ENCODE measurements around the gene ARR3. TPM values are rescaled to one million over a fixed set of nuclear protein-coding genes. Genes with fewer than 3 reads are reported as not detected.

Gene ARR3
- total RNA-seq: under 1 TPM in 1 of 4 donors, not detected in 3; 0.25 TPM

GRCh38 chrX:70268034-70268433, at the start of gene ARR3:
Gene ARR3, plus strand, starts transcription at chrX:70268334. Its CDS starts 1,052 bp downstream, at chrX:70269386.
- DNase-seq (ENCODE audit: low spot score in 2 of 2): no peak
- no peak within 1 kb of the TSS for H3K4me3 ChIP-seq (ENCODE audit: low read depth, poor library complexity, severe bottlenecking)
- TF ChIP-seq POLR2A (IDR thresholded peaks at IDR 0.05) (no peak), CTCF (IDR thresholded peaks at IDR 0.05) (no peak)
- intact Hi-C loops (cut with DNase I; ENCODE audit: low total_unique reads): no loop called here

DNA sequence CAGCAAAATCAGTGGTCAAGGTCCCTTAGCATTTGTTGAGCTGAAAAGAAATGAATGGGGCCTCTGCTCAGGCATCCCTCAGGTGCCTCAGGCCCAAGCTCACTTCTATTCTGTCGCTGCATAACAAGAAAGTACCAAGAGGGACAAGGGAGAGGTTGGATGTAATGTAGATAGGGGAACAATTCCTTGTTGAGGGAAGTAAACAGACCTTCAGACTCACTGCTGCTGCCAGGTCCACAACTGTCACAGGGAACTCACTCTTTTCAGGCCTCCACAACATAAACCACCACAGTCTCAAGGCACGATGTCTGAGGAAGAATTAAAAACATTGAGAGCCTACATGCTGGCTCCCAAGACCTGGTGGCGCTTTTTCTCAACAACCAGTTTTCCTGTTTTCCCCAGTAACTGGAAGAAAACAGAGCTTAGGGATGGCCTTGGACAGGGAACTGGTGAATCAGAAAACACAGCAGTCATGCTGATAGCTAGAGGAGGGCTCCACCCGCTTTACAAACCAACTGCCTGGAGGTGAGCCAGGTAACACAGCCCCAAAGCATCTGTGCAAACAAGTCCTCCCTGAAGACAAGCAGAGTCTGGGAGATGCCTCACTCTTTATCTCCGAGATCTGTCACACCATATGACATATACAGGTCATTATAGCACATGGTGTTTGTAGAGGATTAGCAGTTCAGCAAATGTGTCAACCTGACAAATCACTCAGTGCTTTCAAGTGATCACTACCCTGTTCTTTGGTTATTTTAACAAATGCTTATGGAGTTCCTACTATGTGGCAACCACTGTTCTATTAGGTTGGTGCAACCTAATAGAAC, 48.0 kb upstream of the ARR3 start:
- 17 to 42% methylated on average over 5 of the region's 5 CpGs for WGBS, 2 donors
- peak in 1 of 2 donors; percentile 71 for DNase-seq (ENCODE audit: low spot score in 2 of 2)

GRCh38 chrX:70226048-70226447, 42.1 kb upstream of the ARR3 start:
- H3K4me3 ChIP-seq (ENCODE audit: low read depth, poor library complexity, severe bottlenecking): no peak overlapping the region
- intact Hi-C loops (cut with DNase I; ENCODE audit: low total_unique reads): no loop called here
- DNase-seq (ENCODE audit: low spot score in 2 of 2): no peak
- TF ChIP-seq CTCF (IDR thresholded peaks at IDR 0.05): no peak
- TF ChIP-seq POLR2A (IDR thresholded peaks at IDR 0.05): no peak

More for the DNA sequence above, 48.0 kb upstream of the ARR3 start:
- H3K4me3 ChIP-seq (ENCODE audit: low read depth, poor library complexity, severe bottlenecking): no peak overlapping the region
- intact Hi-C loops (cut with DNase I; ENCODE audit: low total_unique reads): no loop called here
- TF ChIP-seq CTCF (IDR thresholded peaks at IDR 0.05) (no peak), POLR2A (IDR thresholded peaks at IDR 0.05) (no peak)

GRCh38 chrX:70226687-70227086, 41.4 kb upstream of the ARR3 start:
- no peak overlapping the region for H3K4me3 ChIP-seq (ENCODE audit: low read depth, poor library complexity, severe bottlenecking)
- intact Hi-C loops (cut with DNase I; ENCODE audit: low total_unique reads): no loop called here
- 53 to 90% methylated on average over 2 of the region's 2 CpGs for WGBS, 2 donors
- DNase-seq (ENCODE audit: low spot score in 2 of 2): no peak
- TF ChIP-seq CTCF (IDR thresholded peaks at IDR 0.05): no peak

GRCh38 chrX:70231666-70232065, 36.5 kb upstream of the ARR3 start:
- no peak for TF ChIP-seq CTCF (IDR thresholded peaks at IDR 0.05)
- TF ChIP-seq POLR2A (IDR thresholded peaks at IDR 0.05): no peak
- H3K4me3 ChIP-seq (ENCODE audit: low read depth, poor library complexity, severe bottlenecking): no peak overlapping the region
- no peak for DNase-seq (ENCODE audit: low spot score in 2 of 2)
- 67 to 68% methylated on average over 4 of the region's 4 CpGs for WGBS, 2 donors
- intact Hi-C loops (cut with DNase I; ENCODE audit: low total_unique reads): no loop called here

DNA sequence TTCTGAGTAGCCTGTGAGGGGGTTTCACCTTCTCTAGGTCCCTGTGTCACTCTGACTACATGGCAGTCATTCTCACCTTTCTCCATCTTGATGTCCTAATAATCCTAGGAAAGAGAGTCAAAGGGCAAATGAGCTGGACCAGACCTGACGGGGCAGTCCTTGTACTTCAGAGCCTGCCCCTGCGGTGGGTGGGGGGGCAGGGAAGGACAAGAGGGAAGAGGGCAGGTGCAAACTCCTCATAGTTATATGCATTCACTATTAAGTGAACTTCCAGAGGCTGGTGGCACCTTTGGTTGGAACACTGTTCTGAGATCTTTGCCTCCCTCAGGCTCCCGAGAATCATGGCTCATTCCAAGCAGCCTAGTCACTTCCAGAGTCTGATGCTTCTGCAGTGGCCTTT, 33.8 kb upstream of the ARR3 start, which contains the start of gene AWAT1:
AWAT1 (plus strand) TSS at position 301 of the 400 bp plus-strand sequence; CDS start at position 342, 41 bp downstream.
- 81 to 94% methylated on average over 3 of the region's 3 CpGs for WGBS, 2 donors
- no peak within 1 kb of the TSS for H3K4me3 ChIP-seq (ENCODE audit: low read depth, poor library complexity, severe bottlenecking)
- intact Hi-C loops (cut with DNase I; ENCODE audit: low total_unique reads): no loop called here
- DNase-seq (ENCODE audit: low spot score in 2 of 2): no peak
- TF ChIP-seq POLR2A (IDR thresholded peaks at IDR 0.05): no peak
- no peak for TF ChIP-seq CTCF (IDR thresholded peaks at IDR 0.05)
